GM19397 (cell line): ENCODE results near the gene PNMA1.

Experiments
- ATAC-seq: cut with Tn5 transposase; IDR thresholded peaks from one replicate; pipeline ENCODE4 v1.9.1; 2021; ENCODE audit warnings: mild to moderate bottlenecking, moderate library complexity; ENCODE audit not compliant: unreplicated experiment

Gene PNMA1

GRCh38 chr14:73678698-73679097 lies 35.5 kb downstream of the PNMA1 start:
- ATAC-seq = no peak

GRCh38 chr14:73674986-73675385 lies 39.2 kb downstream of the PNMA1 start:
- no peak for ATAC-seq

- no peak for ATAC-seq
These were observed 46.3 kb downstream of the PNMA1 start for GRCh38 chr14:73667854-73668253.

- no peak for ATAC-seq
These were observed 47.6 kb downstream of the PNMA1 start for GRCh38 chr14:73666583-73666982.

GRCh38 chr14:73665130-73665529 lies 49.1 kb downstream of the PNMA1 start:
- ATAC-seq = no peak

- ATAC-seq = no peak
These were observed 50.5 kb downstream of the PNMA1 start for GRCh38 chr14:73663548-73664212.

- no peak for ATAC-seq
These were observed 51.7 kb downstream of the PNMA1 start for GRCh38 chr14:73662487-73662943.

GRCh38 chr14:73661872-73662271 lies 52.3 kb downstream of the PNMA1 start:
- no peak for ATAC-seq
